Mucosa of descending colon (tissue), 3 donors: Measurements from ENCODE around the gene NPTXR. TPM values are rescaled to one million over a fixed set of nuclear protein-coding genes. Genes with fewer than 3 reads are reported as not detected.

Experiments
- ATAC-seq: fragments of 200-7000 bp; cut with Tn5 transposase; one replicate; pipeline ENCODE4 v1.9.1; 2020; ENCODE audit warnings: mild to moderate bottlenecking, moderate library complexity
- DNase-seq, 3 donors: peaks; one replicate each; pipeline ENCODE4 v3.0.0-alpha.2; 2020
- H3K36me3 ChIP-seq: fragments of 200-600 bp; one replicate; pipeline ENCODE4 v1.8.0; 2021; ENCODE audit warnings: low read depth, mild to moderate bottlenecking
- H3K4me1 ChIP-seq: fragments of 200-600 bp; one replicate; pipeline ENCODE4 v1.8.0; 2021; ENCODE audit warnings: low read depth, mild to moderate bottlenecking
- H3K4me3 ChIP-seq: fragments of 200-600 bp; one replicate; pipeline ENCODE4 v1.8.0; 2021; ENCODE audit warnings: mild to moderate bottlenecking
- H3K9me3 ChIP-seq: fragments of 200-600 bp; one replicate; pipeline ENCODE4 v1.8.0; 2021; ENCODE audit warnings: mild to moderate bottlenecking
- CTCF ChIP-seq: fragments of 200-600 bp; IDR thresholded peaks from one replicate; pipeline ENCODE4 v1.8.0; 2022; ENCODE audit warnings: antibody characterized with exemption, mild to moderate bottlenecking
- intact Hi-C, 2 donors: fragments of 100-400 bp; cut with DNase I in 1 of 2; cut with micrococcal nuclease in 1 of 2; formaldehyde crosslinking; loops; one replicate each; pipeline versions ENCODE4 v1.11.0 to v1.11.1; 2022; cut with DNase I, micrococcal nuclease
- total RNA-seq, 3 donors: library from RNA; stranded (reverse); fragmentation: NEBNext Ultra II Directional in 2 of 3; extraction: Animal tissue kit (Norgen Biotek cat#: 25700) in 2 of 3; gene quantifications; one replicate each; pipeline versions ENCODE4 v1.2.1 to v1.2.4, GENCODE V29; 2021 to 2023
- donor health status: DM: no; HTN: no; CAD: no; lungs with moderate emphysema.
- donor health status: DM: no; HTN: no; CAD: no.
- donor health status: DM: no; HTN: yes; CAD: no.

Gene NPTXR
- total RNA-seq, 3 donors from 2014 or later: 0.84 to 15.5 (median 1.2) TPM

- ATAC-seq (no peak), DNase-seq (no peak)
- Histone ChIP-seq H3K4me3 (no peak overlapping the region), H3K4me1 (peaks cover 21% of the 10 kb centered on the region), H3K9me3 (no peaks in the 10 kb centered on the region), H3K36me3 (no peaks in the 10 kb centered on the region)
- intact Hi-C loops: loop anchor here in 1 of 2 donors (10.0 kb wide), 2 partner anchors 136 to 256 kb away; no protein-coding TSS in a partner anchor
- no peak for TF ChIP-seq CTCF
These were observed 24.5 kb upstream of the NPTXR start for GRCh38 chr22:38868286-38868721.

- ATAC-seq (no peak), DNase-seq (no peak)
- intact Hi-C loops: loop anchor here in 1 of 2 donors (10.0 kb wide), 2 partner anchors 137 to 257 kb away; no protein-coding TSS in a partner anchor
- Histone ChIP-seq H3K9me3 (no peaks in the 10 kb centered on the region), H3K4me1 (peaks cover 21% of the 10 kb centered on the region), H3K4me3 (no peak overlapping the region), H3K36me3 (no peaks in the 10 kb centered on the region)
- TF ChIP-seq CTCF: no peak
These were observed 23.9 kb upstream of the NPTXR start for GRCh38 chr22:38867471-38868285.

DNA sequence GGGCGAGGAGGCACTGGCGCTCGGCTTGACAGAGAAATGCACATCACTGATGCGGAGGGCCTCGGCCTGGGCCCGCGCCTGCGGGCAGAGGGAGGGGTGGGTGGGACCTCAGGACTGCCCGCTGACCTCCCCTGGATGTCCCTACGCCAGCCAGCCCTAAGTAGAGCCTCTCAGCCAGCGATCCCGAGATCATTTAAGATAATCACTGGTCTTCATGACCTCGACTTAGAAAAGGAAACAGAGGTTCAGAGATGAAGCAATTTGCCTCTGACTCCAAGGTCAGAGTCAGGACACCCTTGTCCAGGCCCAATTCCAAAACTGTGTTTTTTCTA is 23.3 kb upstream of the NPTXR start:
- intact Hi-C loops: loop anchor here in 1 of 2 donors (10.0 kb wide), 2 partner anchors 138 to 258 kb away; no protein-coding TSS in a partner anchor
- no peak for ATAC-seq
- H3K9me3 ChIP-seq: no peaks in the 10 kb centered on the region
- no peak for DNase-seq
- no peak overlapping the region for H3K4me3 ChIP-seq
- no peak for TF ChIP-seq CTCF
- H3K36me3 ChIP-seq: no peaks in the 10 kb centered on the region
- H3K4me1 ChIP-seq: peaks cover 18% of the 10 kb centered on the region

DNA sequence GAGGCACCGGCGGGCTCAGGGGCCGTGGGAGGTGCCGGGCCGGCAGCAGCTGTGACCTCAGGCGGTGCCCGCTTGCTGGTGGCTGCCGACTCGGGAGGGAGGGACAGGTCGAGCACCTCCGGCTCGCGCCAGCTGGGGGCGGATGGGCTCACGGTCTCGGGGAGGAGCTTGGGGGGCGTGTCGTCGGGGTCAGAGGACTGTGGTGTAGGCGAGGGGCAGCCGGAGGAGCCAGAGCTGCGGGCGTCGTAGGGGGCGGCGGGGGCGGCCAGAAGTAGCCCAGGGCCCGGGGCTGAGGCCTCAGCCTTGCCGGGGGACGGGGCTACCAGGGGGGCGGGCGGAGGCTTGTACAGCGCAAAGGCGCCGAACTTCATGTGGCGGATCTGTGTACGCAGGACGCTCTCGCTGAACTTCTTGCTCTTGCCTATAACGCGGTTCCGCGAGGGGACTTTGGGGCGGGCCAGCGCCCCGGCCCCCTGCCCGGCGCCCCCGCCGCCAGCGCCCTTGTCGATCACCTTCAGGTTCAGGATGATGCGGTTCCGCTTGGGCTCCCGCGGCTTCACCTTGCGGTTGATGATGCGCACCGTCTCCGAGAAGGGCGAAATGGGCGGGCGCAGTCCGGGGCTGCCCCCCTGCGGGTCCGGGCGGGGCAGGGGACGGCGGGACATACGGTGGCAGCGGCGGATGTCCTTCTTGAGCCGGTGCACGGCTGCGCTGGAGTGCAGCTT is 22.7 kb upstream of the NPTXR start:
- TF ChIP-seq CTCF: no peak
- peaks cover 18% of the 10 kb centered on the region for H3K4me1 ChIP-seq
- no peaks in the 10 kb centered on the region for H3K36me3 ChIP-seq
- intact Hi-C loops: loop anchor here in 1 of 2 donors (10.0 kb wide), 2 partner anchors 138 to 258 kb away; no protein-coding TSS in a partner anchor
- H3K4me3 ChIP-seq: no peak overlapping the region
- DNase-seq (no peak), ATAC-seq (no peak)
- H3K9me3 ChIP-seq: no peaks in the 10 kb centered on the region

GRCh38 chr22:38866024-38866398 is 22.2 kb upstream of the NPTXR start:
- no peaks in the 10 kb centered on the region for H3K9me3 ChIP-seq
- no peak overlapping the region for H3K4me3 ChIP-seq
- intact Hi-C loops: loop anchor here in 1 of 2 donors (10.0 kb wide), 2 partner anchors 139 to 259 kb away; no protein-coding TSS in a partner anchor
- DNase-seq: no peak
- ATAC-seq: no peak
- H3K4me1 ChIP-seq: peaks cover 18% of the 10 kb centered on the region
- no peak for TF ChIP-seq CTCF
- no peaks in the 10 kb centered on the region for H3K36me3 ChIP-seq
